GM23338 (cell line): ENCODE measurements around the gene OPN4. TPM values are rescaled to one million over a fixed set of nuclear protein-coding genes. Genes with fewer than 3 reads are reported as not detected.

Source experiments
- ATAC-seq: fragments of 200-7000 bp; cut with Tn5 transposase; 3 replicates; pipeline ENCODE4 v1.9.1; 2020
- DNase-seq: peaks from one replicate; pipeline ENCODE4 v3.0.0-alpha.2; 2015; ENCODE audit warnings: low spot score
- H2AFZ ChIP-seq: fragments of 200-600 bp; sonication (generic); 2 replicates; pipeline ENCODE4 v1.8.0; 2016; ENCODE audit warnings: antibody characterized with exemption, mild to moderate bottlenecking, moderate library complexity
- H3F3A ChIP-seq: fragments of 200-600 bp; sonication (generic); replicated peaks from 2 replicates; pipeline ENCODE4 v1.8.0; 2017; ENCODE audit warnings: antibody characterized with exemption, mixed run types, low read depth
- H3K27ac ChIP-seq: fragments of 200-600 bp; sonication (generic); 2 replicates; pipeline ENCODE4 v1.6.1; 2016; ENCODE audit warnings: low read depth
- H3K27me3 ChIP-seq: fragments of 200-600 bp; sonication (generic); 2 replicates; pipeline ENCODE4 v1.8.0; 2016; ENCODE audit warnings: mild to moderate bottlenecking, mixed run types, moderate library complexity; ENCODE audit not compliant: insufficient read depth
- H3K36me3 ChIP-seq: fragments of 200-600 bp; sonication (generic); 2 replicates; pipeline ENCODE4 v1.8.0; 2016; ENCODE audit warnings: mild to moderate bottlenecking; ENCODE audit not compliant: insufficient read depth
- H3K4me1 ChIP-seq: fragments of 200-600 bp; sonication (generic); 2 replicates; pipeline ENCODE4 v1.8.0; 2016; ENCODE audit warnings: mild to moderate bottlenecking, moderate library complexity; ENCODE audit not compliant: insufficient read depth
- H3K4me2 ChIP-seq: fragments of 200-600 bp; sonication (generic); 2 replicates; pipeline ENCODE4 v1.7.1; 2017; ENCODE audit warnings: mixed run types
- H3K4me3 ChIP-seq: fragments of 200-600 bp; sonication (generic); 2 replicates; pipeline ENCODE4 v1.6.1; 2016; ENCODE audit warnings: mixed run types
- H3K79me2 ChIP-seq: fragments of 200-600 bp; sonication (generic); replicated peaks from 2 replicates; pipeline ENCODE4 v1.8.0; 2017; ENCODE audit warnings: mild to moderate bottlenecking; ENCODE audit not compliant: insufficient read depth
- H3K9me2 ChIP-seq: fragments of 200-600 bp; sonication (generic); 2 replicates; pipeline ENCODE4 v1.8.0; 2017; ENCODE audit not compliant: insufficient read depth
- H4K20me1 ChIP-seq: fragments of 200-600 bp; sonication (generic); replicated peaks from 2 replicates; pipeline ENCODE4 v1.8.0; 2017; ENCODE audit warnings: mild to moderate bottlenecking; ENCODE audit not compliant: insufficient read depth
- H3K27ac Mint-ChIP-seq: 2 replicates; pipeline ENCODE4 v1.8.0; 2020; ENCODE audit warnings: inconsistent platforms, mild to moderate bottlenecking, moderate library complexity, mixed read lengths
- H3K27me3 Mint-ChIP-seq: 3 replicates; pipeline ENCODE4 v1.8.0; 2022; ENCODE audit warnings: low read depth, mild to moderate bottlenecking, moderate library complexity, mixed read lengths, inconsistent platforms; ENCODE audit not compliant: insufficient read depth, poor library complexity
- H3K36me3 Mint-ChIP-seq: 3 replicates; pipeline ENCODE4 v1.8.0; 2021; ENCODE audit warnings: low read depth, mild to moderate bottlenecking, inconsistent platforms, moderate library complexity, mixed read lengths
- H3K4me1 Mint-ChIP-seq: 3 replicates; pipeline ENCODE4 v1.8.0; 2020; ENCODE audit warnings: mild to moderate bottlenecking, inconsistent platforms, mixed read lengths
- H3K4me3 Mint-ChIP-seq: 3 replicates; pipeline ENCODE4 v1.8.0; 2021; ENCODE audit warnings: moderate library complexity, mild to moderate bottlenecking, inconsistent platforms, mixed read lengths
- H3K9me3 Mint-ChIP-seq: 3 replicates; pipeline ENCODE4 v1.8.0; 2020; ENCODE audit warnings: moderate library complexity, mild to moderate bottlenecking, inconsistent platforms, mixed read lengths
- CREB1 ChIP-seq: fragments of 250-450 bp; sonication (Bioruptor Pico); IDR thresholded peaks from 2 replicates; pipeline ENCODE4 v1.5.0; 2020; ENCODE audit warnings: low read depth, mild to moderate bottlenecking, moderate library complexity
- ETS1 ChIP-seq: IDR thresholded peaks from 2 replicates; pipeline ENCODE4 v1.6.1; 2016; ENCODE audit warnings: antibody characterized with exemption
- EZH2 ChIP-seq: fragments of 200-600 bp; sonication (generic); IDR thresholded peaks from one replicate; pipeline ENCODE4 v1.8.0; 2017; ENCODE audit warnings: antibody characterized with exemption, mild to moderate bottlenecking, low read depth; ENCODE audit not compliant: unreplicated experiment
- EZH2phosphoT487 ChIP-seq: fragments of 200-600 bp; sonication (generic); IDR thresholded peaks from one replicate; pipeline ENCODE4 v1.8.1; 2018; ENCODE audit warnings: antibody characterized with exemption; ENCODE audit not compliant: unreplicated experiment
- JUNB ChIP-seq: IDR thresholded peaks from one replicate; pipeline ENCODE4 v1.6.1; 2016; ENCODE audit warnings: antibody characterized with exemption; ENCODE audit not compliant: unreplicated experiment
- NANOG ChIP-seq: IDR thresholded peaks from 2 replicates; pipeline ENCODE4 v1.6.1; 2016; ENCODE audit warnings: antibody characterized with exemption, borderline replicate concordance
- POLR2AphosphoS5 ChIP-seq: IDR thresholded peaks from 2 replicates; pipeline ENCODE4 v1.6.1; 2016; ENCODE audit warnings: antibody characterized with exemption, low read depth
- REST ChIP-seq: IDR thresholded peaks from one replicate; pipeline ENCODE4 v1.6.1; 2018; ENCODE audit warnings: antibody characterized with exemption; ENCODE audit not compliant: unreplicated experiment
- ZNF114 ChIP-seq: fragments of 250-450 bp; sonication (Bioruptor Pico); IDR thresholded peaks from 2 replicates; pipeline ENCODE4 v1.5.0; 2020; ENCODE audit warnings: mild to moderate bottlenecking, moderate library complexity
- ZNF331 ChIP-seq: fragments of 250-450 bp; sonication (Bioruptor Pico); IDR thresholded peaks from 2 replicates; pipeline ENCODE4 v1.5.0; 2020; ENCODE audit warnings: low read depth, mild to moderate bottlenecking, moderate library complexity
- polyA plus RNA-seq: library from polyadenylated mRNA; unstranded; fragments of >200 nt; fragmentation: Nextera tagmentation; extraction: Ambion mirVana; gene quantifications from 2 replicates; pipeline ENCODE4 v1.2.1, GENCODE V29; 2016
- total RNA-seq: library from RNA; depleted of rRNA; stranded (reverse); fragments of >200 nt; shearing (Covaris generic); gene quantifications from 2 replicates; pipeline ENCODE4 v1.2.3, GENCODE V29; 2014
- TF ChIP-seq, protein P1 (sequence below), 2 experiments: fragments of 200-600 bp in 1 of 2; sonication (generic) in 1 of 2; conservative IDR thresholded peaks; 2 replicates each; pipeline versions ENCODE4 v1.5.1 to v1.6.1; 2016 to 2017; ENCODE audit warnings: antibody characterized with exemption in 2 of 2, low read depth in 2 of 2, mild to moderate bottlenecking in 2 of 2, moderate library complexity in 1 of 2

The OPN4 gene
- total and polyA plus RNA-seq, 2 experiments from 2014 or later, result not detected

DNA sequence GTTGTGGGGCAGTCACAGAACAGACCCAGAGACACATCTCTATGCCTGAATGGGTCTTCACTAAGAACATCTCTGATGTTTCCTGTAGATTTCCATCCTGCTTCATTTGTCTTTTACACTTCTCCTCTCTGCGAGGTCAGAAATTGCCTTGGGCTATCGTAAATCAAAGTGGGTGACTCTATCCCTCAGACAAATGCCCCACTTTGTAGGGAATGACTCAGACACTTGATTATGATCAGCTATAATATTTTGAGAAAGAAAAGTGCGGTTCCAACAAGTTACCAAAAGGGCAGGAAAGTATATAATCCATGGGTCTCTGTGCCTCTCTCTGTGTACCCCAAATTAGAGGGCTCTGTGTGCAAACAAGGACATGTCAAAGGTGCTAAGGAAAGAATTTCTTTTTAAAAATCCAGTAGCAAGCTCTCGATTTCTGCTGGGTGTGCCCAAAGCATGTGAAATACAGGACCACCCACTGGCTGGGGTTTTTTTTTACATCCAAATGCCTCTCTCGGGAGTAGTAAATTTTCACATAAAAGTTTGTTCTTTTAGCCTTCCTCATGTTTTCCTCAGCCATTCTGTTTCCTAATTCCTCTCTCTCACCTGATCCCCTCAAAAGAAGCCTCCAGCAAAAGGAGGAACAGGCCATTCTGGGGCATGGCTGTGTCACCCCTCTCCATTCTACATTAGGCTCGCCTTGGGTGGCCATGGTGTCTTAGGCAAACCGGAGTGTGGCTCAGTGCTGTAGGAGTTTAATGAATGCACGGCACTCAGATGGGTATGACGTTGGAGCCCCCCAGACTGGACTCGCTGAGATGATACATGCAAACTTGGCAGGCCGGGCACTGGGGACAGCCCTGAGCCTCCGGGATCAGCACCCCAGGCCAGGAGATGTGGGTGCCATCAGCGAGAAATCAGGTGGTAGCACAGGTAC, 6.3 kb upstream of the OPN4 start:
- Histone ChIP-seq H2AFZ (peak overlapping the region; percentile 84), H4K20me1 (no peaks in the 10 kb centered on the region), H3K9me2 (peaks cover 3% of the 10 kb centered on the region; the same call in 1 of the 2 replicates), H3K4me1 (peaks cover 7% of the 10 kb centered on the region), H3F3A (no peaks in the 10 kb centered on the region), H3K79me2 (no peaks in the 10 kb centered on the region), H3K36me3 (no peaks in the 10 kb centered on the region), H3K4me2 (no peak overlapping the region), H3K27ac (0 out of 2 replicates have a peak overlapping the region, but pooled peaks have one; percentile 6), H3K4me3 (no peak overlapping the region), H3K27me3 (no peaks in the 10 kb centered on the region)
- peaks cover 11% of the 10 kb centered on the region for H3K4me1 Mint-ChIP-seq
- no peak for TF ChIP-seq EZH2
- no peak for TF ChIP-seq ZNF331 (CRISPR knock-in tag)
- TF ChIP-seq, protein P1, sequence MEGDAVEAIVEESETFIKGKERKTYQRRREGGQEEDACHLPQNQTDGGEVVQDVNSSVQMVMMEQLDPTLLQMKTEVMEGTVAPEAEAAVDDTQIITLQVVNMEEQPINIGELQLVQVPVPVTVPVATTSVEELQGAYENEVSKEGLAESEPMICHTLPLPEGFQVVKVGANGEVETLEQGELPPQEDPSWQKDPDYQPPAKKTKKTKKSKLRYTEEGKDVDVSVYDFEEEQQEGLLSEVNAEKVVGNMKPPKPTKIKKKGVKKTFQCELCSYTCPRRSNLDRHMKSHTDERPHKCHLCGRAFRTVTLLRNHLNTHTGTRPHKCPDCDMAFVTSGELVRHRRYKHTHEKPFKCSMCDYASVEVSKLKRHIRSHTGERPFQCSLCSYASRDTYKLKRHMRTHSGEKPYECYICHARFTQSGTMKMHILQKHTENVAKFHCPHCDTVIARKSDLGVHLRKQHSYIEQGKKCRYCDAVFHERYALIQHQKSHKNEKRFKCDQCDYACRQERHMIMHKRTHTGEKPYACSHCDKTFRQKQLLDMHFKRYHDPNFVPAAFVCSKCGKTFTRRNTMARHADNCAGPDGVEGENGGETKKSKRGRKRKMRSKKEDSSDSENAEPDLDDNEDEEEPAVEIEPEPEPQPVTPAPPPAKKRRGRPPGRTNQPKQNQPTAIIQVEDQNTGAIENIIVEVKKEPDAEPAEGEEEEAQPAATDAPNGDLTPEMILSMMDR (conservative IDR thresholded peaks at IDR 0.05; ENCODE audit: low read depth in 2 of 2), result no peak
- TF ChIP-seq POLR2AphosphoS5, result no peak
- TF ChIP-seq CREB1, result no peak
- no peak for TF ChIP-seq JUNB
- TF ChIP-seq ETS1, result no peak
- TF ChIP-seq REST, result no peak
- no peak for TF ChIP-seq NANOG
- no peak for TF ChIP-seq ZNF114 (CRISPR knock-in tag)
- TF ChIP-seq EZH2phosphoT487, result no peak
- no peaks in the 10 kb centered on the region for H3K36me3 Mint-ChIP-seq
- no peak for DNase-seq
- no peak for ATAC-seq
- no peaks in the 10 kb centered on the region; the same call in 1 of the 3 replicates for H3K9me3 Mint-ChIP-seq
- H3K27ac Mint-ChIP-seq, result no peak overlapping the region
- H3K27me3 Mint-ChIP-seq, result peaks cover 3% of the 10 kb centered on the region
- no peak overlapping the region for H3K4me3 Mint-ChIP-seq
